ENCODE measurements around the gene KCNA10.

KCNA10 gene

GRCh38 chr1:110477445-110477957 lies 41.5 kb downstream of the KCNA10 start:
- DNase-seq (ENCODE audit: low spot score): peak; percentile 24

GRCh38 chr1:110477041-110477440 lies 41.9 kb downstream of the KCNA10 start:
- DNase-seq (ENCODE audit: low spot score): peak; percentile 84

DNA sequence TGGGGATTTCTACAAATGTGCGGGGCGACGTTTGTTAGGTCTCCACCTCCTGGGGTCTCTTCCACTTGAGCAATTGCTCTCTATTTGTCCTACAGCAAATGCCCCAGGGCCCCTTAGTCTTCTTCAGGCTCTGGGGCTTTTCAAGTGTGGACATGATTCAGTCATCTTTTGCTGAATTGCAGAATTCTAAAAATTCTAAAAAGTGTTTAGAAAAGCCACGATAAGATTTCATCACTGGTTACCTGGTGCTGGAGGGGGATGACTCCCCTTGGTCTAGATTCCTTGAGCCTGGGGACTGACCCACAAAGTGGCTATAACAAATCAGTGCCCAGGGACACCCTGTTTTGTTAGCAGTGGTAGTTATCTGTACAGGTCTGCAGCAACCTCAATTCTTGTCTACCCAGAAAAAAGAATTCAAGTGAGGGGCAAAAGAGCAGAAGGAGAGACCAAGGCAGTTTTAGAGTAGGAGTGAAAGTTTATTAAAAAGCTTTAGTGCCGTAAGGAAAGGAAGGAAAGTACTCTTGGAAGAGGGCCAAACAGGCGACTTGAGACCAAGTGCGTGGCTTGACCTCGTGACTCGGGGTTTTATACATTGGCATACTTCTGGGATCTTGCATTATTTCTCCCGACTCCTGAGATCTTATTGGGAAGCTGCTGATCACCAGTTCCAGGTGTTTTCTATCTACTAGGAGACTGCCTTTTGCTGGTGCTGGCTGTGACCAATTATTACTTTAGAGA lies 42.8 kb downstream of the KCNA10 start:
- no peak for DNase-seq (ENCODE audit: low spot score)

GRCh38 chr1:110475362-110476027 lies 43.5 kb downstream of the KCNA10 start:
- DNase-seq (ENCODE audit: low spot score): no peak

GRCh38 chr1:110474444-110474843 lies 44.5 kb downstream of the KCNA10 start:
- DNase-seq (ENCODE audit: low spot score): no peak

- DNase-seq (ENCODE audit: low spot score): no peak
Measured at GRCh38 chr1:110472546-110472945, 46.4 kb downstream of the KCNA10 start.

- DNase-seq (ENCODE audit: low spot score): no peak
Measured at GRCh38 chr1:110471131-110471530, 47.8 kb downstream of the KCNA10 start.
